DMS79 treated with DMSO at 0.1 percent for 48 hours (cell line): ENCODE data around the gene PRAC2.
"Not testable (repeated sequence)": the region's sequence is repeated elsewhere in the genome, so short reads cannot be mapped to it uniquely, and the experiment has no call there.

Experiments used
- DNase-seq: peaks from one replicate; lab custom pipeline; 2025; lab: John Stamatoyannopoulos, UW

PRAC2 gene

DNA sequence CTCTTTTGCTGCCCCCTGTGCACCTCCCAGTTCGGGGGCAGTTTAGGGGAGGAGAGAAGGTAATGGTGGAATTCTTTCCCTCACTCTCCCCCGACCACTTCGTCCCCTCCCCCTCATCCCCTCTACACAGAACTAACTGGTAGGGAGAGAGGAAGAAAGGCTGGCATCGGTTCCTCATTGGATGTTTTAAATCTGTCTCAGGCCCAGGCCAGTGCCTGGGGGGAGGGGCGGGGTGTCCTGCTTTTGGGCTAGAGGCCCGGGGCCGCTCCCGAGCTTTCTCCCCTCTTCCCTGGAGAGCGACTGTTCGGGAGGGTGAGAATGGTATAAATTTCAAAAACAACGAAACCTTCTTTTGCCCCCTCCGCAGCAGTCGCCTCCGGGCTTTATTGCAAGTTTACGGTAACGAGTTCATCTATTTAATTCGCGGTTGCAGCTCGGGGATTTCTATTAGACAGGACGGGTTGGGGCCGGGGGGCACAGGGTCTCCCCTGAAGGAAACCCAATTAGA is at the start of gene PRAC2:
PRAC2 (plus strand) TSS at position 271 of the 508 bp plus-strand sequence. CDS start 1,226 bp downstream, outside the sequence.
- no peak for DNase-seq

DNA sequence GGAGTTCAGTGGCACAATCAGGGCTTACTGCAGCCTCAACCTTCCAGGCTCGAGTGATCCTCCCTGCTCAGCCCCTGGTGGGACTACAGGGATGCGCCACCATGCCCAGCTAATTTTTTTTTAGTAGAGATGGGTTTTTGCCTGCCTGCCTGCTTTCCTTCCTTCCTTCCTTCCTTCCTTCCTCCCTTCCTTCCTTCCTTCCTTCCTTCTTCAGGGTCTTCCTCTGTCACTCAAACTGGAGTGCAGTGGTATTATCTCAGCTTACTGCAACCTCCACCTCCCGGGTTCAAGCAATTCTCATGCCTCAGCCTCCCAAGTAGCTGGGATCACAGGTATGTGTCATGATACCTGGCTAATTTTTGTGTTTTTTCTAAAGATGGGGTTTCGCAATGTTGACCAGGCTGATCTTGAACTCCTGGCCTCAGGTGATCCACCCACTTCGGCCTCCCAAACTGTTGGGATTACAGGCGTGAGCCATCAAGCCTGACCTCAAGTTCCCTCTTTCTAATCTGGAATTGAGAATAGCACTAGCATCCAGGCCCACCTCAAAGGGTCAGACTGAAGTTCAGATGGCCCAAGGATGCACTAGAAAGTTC is 45.9 kb upstream of the PRAC2 start:
- DNase-seq = no peak

DNA sequence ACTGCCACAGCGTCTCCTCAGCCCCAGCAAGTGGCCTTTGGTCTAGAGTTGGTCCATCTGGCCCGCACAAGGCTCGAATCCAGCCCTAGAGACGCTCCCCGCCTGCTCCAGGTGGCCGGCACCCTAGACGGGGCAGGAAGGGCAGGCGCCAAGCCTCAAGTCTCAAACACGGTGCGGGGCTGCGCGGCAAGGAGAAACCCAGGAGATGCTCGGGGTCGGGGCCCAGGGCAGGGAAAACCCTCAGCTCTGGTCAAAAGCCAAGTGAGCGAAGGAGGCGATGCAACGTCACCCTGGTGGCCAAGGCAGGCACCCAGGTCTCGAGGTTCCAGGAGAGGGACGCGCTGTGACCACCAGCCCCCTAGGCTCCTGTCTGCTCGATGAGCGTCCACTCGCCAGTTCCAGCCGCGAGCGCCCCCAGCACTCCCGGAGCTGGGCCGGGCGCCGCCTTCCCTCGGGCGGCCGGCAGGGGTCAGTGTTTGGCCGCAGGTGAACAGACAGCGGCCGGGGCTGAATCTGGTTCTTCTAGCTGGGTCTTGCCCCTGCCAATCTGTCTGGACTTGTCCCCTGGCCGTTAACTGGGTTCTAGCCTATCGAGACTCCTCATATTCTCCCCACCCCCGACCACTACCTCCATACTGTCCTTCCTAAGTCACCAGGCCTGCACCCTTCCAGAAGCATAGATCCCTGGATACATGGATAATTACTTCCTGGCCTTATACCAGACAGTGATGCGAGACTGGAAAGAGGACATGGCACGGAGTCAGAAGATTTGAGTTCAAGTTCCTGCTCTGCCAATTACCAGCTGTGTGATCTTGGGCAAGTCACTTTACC is 44.6 kb upstream of the PRAC2 start:
- peak; percentile 28 for DNase-seq

DNA sequence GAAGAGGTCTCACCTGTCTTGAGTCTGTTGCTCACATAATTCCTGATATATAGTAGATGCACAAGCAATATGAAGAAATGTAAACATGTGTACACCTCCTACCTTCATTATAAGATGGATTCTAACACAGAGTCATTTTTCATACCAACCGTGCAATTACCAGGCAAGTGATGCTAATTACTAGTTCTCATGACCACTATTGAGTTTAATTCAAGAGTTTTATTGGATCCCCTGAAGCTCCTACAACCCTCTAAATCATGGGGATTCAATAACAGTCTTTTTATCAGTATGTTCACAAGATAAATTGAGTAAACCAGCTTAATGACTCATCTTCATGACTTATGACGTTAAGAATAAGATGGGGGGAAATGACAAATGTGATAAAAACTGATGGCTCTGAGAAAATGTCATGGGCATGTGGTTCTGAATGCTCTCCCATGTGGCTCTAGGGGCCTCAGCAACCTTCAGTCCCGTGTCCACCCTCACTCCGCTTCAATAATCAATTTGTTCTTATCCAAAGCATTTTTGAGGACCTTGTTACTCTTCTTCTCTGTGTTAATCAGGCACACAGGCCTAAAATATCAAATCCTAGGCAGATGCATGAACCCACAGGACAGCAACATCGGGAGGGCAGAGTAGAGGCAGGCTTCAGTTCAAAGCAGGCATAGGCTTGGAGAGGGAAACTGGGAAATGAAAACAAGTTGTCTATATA is 43.4 kb upstream of the PRAC2 start:
- no peak for DNase-seq

DNA sequence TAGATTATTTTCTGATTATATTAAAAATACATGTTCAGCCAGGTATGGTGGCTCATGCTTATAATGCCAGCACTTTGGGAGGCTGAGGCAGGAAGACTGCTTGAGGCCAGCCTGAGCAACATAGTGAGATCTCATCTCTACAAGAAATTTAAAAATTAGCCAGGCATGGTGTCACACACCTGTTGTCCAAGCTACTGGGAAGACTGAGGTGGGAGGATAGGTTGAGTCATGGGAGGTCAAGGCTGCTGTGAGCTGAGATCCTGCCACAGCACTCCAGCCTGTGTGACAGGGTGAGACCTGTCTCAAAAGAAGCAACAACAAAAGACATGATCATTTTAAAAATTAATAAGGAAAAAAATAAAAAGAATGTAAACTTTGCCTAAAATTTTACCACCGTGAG is 41.4 kb upstream of the PRAC2 start:
- no peak for DNase-seq

DNA sequence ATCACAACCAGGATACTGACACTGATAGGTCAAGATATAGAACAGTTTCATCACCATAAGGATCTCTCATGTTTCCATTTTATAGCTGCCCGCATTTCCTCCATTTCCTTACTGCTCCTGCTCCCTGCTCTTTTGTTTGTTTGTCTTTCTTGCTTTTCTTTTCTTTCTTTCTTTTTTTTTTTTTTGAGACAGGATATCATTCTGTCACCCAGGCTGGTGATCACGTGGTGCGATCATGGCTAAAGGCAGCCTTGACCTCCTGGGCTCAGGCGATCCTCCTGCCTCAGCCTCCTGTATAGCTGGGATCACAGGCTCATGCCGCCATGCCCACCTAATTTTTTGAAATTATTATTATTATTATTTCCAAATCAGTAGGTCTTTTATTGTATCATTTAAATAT is 32.3 kb upstream of the PRAC2 start:
- DNase-seq = no peak

DNA sequence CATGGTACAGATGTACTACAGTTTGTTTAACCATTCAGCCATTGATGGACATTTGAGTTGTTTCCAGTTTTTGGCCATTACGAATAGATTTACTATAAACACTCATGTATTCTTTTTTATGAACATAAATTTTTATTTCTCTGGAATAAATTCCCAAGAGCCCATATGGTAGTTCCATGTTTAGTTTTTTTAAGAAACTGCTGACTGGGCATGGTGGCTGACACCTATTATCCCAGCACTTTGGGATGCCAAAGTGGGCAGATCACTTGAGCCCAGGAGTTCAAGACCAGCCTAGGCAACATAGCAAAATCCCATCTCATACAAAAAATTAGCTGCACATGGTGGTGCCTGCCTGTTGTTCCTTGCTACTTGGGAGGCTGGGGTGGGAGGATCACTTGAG is 30.9 kb upstream of the PRAC2 start:
- no peak for DNase-seq

DNA sequence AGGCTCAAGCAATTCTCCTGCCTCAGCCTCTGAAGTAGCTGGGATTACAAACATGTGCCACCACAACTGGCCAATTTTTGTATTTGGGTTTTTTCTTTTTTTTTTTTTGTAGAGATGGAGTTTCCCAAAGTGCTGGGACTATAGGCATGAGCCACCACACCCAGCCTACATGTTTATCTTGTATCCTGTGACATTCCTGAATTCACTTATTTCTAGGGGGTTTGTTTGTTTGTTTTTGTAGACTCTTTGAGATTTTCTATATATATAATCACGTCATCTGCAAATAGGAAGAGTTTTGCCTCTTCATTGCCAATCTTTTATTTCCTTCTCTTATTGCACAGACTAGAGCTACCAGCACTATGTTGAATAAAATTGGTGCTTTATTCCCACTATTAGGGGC is 29.8 kb upstream of the PRAC2 start:
- DNase-seq = no peak

DNA sequence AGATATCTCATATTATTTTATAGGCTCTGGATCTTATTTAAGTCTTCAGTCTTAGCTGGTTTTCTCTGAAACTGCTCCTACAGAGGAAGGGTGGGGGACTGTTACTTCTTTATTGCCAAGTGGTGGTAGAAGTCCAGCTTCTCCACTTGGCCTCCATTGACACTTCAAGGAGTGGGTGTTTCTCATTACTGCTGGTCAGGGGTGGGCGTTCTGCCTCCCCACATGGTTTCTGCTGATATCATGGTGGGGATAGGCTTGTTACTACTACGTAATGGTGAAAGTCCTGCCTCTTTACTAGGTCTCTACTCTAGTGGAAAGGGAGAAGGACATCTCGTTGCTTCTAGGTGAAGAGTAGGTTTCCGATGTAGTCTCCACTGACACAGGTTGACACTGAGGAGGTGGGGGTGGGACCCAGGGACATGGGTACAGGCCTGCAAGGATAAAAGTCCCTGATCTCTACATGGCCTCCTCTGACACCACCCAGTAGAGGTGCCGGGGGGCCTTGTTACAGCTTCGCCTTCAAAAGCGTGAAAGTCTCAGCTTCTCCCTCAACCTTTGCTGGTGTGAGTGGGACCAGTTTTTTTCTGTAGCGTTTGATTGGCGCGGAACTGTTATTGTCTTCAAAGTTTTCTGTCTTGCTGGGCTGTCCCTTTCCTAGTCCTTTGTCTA is 21.0 kb upstream of the PRAC2 start:
- no peak for DNase-seq

DNA sequence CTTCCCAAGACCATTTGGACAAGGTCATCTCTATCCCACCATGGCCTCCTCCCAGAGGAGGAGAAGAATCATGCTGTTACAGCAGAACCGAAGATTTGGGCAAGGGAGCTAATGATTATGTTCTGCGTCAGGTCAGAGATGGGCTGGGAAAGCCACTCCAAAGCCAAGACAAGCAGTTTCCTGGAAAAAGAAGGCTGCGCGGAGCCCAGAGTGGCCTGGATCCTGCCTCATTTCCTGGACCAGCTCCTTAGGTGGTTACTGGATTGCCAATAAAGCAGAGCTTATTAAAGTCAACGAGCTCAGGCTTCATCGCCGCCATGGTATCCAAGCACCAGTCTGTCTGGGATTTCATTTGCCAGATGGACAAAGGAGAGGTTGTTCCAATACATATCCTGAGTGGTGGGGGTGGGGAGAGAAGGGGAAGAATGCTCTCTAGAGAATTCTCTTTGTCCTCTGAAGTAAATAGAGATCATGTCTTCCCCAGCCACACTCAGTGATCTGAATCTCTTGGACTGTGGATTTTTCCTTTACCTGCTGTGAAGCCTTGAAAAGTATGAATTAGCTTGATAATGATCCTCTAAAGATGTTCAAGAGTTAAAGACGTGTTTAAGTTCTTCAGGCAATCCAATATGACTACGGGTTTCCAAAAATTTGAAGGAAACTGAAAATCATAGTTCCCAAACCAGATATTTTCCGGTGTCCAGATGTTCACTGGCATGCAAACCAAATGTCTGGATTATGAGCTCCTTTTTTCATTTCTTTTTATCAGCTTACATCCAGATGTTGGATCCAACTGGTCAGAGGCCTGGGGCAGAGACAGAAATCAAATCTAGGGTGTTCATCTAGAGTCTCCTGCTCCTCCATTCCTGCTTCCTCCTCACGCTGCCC is 18.4 kb upstream of the PRAC2 start:
- DNase-seq = peak; percentile 7

DNA sequence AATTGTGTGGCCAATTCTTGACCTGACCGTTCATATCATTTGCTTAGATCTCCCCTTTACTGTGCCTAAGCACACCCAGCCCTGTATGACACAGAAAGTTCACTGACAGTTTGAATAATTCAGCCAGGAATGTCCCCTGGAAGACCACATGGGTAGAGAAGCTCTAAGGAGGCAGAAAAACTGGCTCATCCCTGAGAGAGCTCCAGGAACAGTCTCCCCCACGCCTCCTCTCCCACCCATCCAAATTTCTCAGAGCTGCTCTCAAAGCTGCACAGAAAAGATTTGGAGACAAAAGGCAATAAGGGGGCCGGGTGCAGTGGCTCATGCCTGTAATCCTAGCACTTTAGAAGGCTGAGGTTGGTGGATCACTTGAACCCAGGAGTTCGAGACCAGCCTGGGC is 11.9 kb upstream of the PRAC2 start:
- DNase-seq = no peak

DNA sequence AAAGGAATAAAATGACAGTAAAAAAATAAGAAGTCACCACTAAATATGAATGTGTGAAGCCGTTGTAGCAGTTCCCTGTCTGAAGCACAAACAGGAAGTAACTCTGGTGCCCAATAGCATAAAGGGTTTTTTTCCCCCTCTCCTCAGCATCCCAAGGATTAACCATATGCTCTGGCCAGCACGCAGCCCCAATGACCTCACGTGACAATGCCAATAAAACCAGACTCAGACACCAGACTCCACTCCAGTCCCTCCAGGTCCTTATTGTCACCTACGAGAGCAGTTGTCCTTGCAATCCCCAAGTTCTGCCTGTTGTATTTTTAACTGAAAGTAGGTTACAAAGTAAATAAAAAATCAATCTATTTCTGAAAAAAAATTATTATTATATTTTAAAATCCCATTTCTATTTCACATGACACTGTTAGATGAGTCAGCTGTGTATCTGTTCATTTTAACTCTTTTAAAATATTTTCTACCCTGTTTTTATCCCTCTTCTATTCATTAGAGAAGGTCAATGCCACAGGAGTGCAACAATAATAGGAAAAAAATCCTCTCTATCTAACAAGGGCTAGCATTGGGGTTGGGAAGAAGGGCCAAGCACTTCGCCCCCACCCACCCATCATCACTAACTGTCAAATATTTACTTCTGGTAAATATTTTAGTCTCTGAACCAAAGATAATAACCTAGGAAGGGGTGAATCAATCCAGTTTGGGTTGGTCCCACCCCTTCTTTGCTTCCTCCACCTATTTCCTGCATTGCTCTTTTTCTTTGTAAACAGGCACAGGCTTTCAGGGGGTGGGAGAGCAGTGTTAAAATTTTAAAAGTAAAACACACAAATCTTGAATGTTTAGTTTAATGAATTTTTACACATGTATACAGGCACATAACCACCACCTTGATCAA is 7.2 kb upstream of the PRAC2 start:
- no peak for DNase-seq

DNA sequence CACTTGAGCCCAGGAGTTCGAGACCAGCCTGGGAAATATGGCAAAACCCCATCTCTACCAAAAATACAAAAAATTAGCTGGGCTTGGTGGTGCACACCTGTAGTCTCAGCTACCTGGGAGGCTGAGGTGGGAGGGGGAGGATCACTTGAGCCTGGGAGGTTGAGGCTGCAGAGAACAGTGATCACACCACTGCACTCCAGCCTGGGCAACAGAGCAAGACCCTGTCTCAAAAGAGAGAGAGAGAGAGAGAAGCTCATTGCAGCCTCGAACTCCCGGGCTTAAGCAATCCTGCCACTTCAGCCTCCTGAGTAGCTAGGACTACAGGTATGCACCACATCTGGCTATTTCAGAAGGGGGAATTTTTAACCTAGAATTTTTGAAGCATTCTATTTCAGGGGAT is 6.4 kb upstream of the PRAC2 start:
- DNase-seq = not testable (repeated sequence)

DNA sequence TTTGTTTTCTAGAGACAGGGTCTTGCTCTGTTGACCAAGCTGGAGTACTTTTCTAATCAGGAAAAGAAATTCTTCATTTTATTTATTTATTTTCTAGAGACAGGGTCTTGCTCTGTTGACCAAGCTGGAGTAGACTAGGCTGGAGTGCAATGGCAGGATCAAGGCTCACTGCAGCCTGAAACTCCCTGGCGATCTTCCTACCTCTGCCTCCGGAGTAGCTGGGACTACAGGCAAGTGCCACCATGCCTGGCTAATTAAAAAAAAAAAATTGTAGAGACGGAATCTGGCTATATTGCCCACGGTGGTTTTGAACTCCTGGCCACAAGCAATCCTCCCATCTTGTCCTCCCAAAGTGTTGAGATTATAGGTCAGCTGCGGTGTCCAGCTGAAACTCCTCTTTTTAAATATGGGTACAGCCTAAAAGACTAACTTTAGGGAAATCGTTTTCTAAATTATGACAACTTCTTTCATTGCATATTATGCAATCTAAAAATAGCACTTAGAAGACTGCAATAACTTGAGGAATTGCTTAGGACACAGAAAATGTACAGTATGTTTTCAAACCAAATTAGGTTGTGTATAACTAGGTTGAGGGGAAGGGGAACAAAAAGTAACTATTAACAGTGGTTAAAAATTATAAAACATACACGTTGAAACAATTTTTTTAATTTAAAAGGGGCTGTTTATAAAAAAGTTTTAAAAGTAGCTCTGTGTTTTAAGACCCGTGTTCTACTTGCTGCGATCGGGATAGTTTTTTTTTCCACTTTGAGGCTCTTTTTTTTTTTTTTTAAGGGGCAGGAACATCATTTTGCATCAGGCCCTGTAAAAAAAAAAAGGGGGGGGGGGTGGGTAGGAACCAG is 5.4 kb upstream of the PRAC2 start:
- DNase-seq = no peak

DNA sequence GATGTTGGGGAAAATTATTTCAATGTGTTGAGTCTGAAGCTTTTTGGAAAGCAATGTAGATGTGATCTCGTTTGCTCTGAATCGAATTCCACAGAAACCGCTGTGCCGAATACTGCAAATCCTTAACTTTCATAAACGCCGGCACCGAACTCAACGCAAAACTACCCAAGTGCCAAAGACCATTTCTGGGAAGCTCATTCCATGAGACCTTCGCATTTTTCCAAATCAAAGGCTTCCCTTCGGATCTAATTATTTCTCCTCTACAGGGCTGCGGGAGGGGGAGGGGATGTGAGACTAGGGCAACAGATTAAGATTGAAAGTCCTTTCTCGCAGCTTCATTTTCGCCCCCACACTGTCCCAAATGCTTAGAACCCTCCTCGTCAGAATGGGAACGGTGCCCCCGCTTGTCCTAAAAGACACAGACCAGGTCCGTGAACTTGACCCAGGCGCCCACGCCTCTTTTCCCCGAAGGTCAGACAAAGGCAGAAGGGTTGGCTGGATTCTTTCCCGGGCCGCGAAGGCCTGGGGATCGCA is 4.7 kb upstream of the PRAC2 start:
- no peak for DNase-seq

DNA sequence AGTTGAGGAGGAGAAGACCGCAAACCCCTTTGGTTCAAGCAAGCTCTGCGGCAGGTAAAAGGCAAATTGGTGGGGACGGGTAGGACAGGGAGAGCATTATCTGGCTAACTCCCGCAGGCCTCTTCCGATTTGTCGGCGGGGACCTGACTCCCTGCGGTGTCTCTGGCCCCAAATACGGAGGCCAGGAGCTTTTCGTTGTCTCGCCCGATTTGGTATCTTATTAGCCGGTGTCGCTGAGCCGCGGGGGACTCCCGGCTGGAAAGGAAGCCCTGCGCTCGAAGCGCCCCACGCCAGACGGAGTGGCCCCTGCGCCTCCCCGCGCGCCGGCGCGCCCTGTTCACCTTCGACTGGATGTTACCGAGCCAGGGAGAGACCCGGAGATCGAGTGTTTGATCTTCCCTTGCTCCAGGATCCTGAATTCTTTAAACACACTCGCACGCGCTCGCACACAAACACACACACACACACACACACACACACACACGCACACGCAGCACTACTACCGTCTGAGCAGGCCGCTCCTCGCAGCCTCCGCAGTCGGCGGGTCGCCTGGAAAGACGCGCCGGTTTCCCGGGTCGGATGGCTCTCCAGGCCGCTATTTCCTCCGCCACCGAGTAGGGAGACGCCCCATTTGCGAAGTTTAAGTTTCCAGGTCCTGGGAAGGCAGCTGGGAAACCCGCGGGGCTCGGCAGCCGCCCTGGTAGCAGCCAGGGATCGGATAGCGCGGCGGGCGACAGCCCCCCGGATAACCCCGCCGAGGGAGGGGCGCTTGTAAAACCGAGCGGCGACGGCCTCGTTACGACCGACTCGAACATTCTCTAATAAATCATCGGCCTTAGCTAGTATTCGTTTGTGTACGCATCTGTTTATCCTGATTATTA is 4.0 kb upstream of the PRAC2 start:
- DNase-seq = no peak

DNA sequence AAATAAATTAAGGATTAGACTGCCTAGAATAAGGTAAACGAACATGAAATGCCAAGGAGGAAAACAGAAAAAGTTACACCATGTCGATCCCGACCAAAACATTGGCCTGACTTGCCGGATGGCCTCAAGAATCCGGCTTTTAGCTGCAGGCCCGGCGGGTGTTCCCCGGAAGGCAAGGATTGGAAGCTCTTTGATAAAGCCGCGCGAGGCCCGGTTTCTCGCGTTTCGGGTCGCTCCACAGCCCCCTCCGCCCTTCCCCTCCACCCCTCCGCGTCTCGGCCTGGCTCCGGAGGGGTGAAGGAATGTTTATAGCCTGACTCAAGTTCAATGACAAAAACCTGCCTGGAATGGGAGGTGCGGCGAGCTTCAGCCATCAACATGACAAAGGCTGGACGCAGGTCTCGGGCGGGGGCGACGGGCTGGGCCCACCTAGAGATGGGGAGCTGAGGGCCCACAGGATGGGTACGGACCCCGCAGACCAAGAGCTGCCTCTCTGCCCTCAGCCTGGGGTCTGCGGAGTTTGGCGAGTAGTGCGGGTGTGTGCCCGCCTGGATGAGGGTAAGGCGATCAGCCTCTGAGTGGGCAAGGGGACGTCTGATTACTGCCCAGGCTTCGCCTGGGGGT is 3.2 kb upstream of the PRAC2 start:
- DNase-seq = no peak
